Nucleus accumbens (tissue), 56 donors: ENCODE results near the gene TEDDM1.
"Not testable (repeated sequence)": the region's sequence is repeated elsewhere in the genome, so short reads cannot be mapped to it uniquely, and the experiment has no call there.

Experiments
- DNase-seq, 56 donors: peaks; one replicate each; lab custom pipeline; 2025; lab: John Stamatoyannopoulos, UW

Gene TEDDM1, protein sequence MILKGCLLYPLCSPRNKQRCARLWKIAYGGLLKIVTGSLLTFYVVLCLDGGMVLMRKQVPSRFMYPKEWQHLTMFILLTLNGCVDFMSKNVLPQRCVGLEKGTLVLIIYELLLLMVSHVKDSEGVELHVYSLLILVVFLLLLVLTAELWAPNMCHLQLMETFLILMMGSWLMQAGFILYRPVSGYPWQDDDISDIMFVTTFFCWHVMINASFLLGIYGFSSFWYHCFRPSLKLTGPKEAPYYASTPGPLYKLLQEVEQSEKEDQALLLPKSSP

DNA sequence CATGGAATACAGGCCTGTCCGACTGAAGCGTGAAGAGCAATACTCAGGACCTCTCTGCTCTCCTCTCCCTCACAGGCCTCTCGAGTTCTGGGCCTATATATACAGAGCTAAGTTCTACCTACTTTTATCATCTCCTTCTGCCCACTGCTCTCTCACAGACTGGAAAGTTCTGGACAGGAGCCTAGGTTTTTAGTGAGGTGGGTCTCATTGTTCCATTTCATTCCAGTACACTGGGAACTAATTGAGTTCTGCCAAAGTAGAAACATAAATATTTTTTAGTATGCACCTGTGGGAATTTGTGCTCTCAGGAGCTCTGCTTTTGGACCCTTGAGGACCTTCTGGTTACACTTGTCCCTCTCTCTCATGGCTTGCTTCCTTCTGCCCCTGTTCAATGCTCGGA, at the start of gene TEDDM1:
TSS of gene TEDDM1 (minus strand) at position 101 of the 400 bp plus-strand sequence. CDS start 182 bp downstream, outside the sequence.
- DNase-seq, result no peak

DNA sequence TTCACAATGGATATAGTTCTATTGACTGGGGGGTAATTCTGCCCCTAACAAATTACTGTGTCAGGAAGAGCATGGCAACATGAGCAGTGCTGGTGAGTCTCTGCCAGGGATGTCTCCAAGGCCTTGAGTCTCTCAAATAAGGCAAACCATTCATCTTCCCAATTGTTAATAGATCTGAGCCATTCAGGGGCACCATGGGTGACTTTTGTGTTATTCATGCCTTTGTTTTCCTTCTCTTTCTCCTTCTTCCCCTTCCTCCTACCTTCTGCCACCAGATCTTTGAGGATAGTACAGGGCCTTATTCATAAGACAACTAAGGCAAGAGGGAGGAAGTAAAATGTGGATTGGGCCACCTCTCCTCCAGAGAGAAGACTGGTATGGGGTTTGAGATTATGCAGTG, 49.6 kb upstream of the TEDDM1 start, which contains the start of gene RGSL1:
TSS of gene RGSL1 (plus strand) at position 60 of the 400 bp plus-strand sequence. CDS start at position 80, 20 bp downstream.
- no peak for DNase-seq

DNA sequence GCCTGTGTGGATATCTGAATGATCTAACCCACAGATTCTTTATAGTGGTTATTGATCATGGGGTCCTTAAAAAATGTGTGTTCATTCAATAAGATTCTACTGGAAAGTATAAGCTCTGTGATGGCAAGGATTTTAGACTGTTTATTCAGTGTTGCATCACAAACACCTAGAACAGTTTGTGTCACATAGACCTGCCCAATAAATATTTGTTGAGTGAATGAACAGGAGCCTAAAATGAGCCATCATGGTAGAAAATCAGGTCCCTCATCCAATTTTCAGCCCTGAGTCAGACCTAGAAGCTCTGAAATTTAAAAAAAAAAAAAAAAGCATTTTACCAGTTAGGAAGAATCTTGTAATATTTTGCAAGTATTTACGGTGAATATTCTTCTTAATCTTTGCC, 47.2 kb upstream of the TEDDM1 start:
- no peak for DNase-seq

DNA sequence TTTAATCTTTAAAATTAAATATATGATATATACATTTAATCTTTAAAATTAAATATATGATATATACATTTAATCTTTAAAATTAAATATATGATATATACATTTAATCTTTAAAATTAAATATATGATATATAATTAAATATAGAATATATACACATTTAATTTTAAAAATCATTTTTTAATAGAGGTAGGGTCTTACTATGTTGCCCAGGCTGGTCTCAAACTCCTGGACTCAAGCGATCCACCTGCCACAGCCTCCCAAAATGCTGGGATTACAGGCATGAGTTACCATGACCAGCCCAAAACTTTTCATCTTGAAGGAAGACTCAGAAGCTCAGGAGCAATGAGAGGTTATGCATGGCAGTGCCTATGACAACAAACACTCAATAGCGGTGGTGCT, 46.7 kb upstream of the TEDDM1 start:
- not testable (repeated sequence) for DNase-seq

DNA sequence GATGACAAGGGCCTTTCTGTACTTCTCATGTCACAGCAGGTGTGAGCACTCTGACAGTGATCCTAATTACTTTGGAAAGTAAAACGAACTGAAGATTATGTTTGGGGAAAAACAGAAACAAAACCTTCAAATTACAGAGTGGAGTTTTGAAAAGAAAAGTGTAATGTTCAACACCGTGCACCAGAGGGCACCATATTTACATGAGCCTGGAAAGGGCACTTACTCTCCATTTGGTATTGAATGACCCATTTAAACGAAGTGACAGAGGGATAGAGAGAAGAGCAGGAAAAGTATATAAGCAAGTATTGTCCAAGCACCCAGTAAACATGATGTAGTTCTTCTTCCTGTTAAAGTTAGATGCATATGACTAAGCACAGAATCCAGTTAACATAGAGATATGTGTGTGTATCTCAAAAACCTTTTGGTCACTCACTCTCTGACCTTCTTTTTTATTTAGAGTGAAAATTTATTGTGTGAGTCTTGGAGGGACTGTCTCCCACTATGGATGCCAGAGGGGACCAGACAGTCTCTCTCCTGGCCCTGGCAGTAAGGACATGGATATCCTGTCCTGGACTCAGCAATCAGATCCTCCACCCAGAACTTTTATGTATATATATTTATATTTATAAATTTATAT, 45.7 kb upstream of the TEDDM1 start:
- peak in 1 of 56 donors; percentile 0 for DNase-seq

DNA sequence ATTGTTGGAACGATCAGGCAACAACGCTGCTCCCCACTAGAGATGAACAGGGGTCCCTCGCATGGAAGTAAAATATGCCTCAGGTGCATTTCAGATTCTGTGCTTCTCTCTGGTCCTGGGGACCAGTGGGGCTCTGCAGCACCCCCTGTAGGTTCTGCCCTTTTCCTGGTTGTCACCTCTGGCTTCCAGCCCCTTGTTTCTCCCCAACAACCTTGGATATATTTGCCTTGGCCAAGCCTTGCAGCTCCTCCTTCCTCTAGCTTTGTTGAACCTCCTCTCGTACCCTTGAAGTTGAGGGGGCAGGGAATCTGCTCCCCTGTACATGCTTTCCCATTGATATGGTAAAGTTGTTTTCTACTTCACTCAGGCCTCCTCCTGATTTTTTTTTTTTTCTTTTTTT, 44.0 kb upstream of the TEDDM1 start:
- DNase-seq, result no peak

DNA sequence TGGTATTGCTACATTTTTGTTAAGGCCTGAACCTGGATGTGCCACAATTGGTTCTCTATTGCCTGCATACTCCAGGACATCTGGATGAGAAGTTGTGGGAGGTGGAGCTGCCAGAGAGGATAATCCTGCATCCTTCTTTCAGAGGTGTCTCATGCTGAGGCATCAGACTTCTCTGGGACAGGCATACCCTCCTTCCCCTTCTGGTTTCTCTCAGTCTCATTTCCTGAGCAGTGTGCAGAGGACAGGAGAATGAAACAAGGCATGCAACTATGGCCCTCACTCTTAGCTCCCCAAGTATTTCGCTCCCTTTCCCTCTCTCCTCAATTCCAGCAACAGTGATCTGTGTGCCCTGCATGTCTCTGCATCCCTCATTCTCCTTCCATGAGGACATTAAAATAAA, 41.9 kb upstream of the TEDDM1 start:
- DNase-seq, result no peak

DNA sequence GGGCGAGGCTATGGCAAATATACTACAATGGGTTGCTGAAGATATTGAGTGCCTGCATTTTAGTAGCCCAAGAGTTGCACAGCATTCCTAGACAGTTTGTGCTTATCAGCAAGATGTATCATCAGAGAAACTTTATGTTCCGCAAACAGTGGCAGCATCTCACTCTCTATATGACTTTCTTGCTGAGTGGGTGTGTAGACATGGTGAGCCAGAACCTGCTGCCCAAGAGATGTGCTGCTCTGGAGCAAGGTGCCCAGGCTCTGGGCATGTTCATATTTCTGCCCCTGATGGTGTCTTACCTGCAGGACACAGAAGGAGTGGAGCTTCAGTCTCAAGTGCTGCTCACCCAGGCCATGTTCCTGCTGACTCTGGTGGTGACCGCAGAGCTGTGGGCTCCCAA, 41.3 kb upstream of the TEDDM1 start:
- DNase-seq, result no peak

DNA sequence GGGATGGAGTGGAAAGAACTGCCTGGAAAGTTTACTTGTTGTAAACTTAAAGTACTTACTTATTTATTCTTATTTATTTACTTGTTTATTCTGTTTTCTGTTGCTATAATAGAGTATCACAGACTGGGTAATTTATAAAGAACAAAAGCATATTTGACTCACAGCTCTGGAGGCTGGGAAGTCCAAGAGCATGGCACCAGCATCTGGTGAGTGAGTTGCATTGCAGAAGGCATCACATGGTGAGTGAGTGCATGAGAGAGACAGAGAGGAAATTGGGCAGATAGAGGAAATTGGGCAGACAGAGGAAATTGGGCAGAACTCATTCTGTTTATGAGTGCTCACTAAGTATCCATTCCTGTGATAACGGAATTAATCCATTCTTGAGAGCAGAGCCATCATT, 37.9 kb upstream of the TEDDM1 start:
- DNase-seq, result no peak

DNA sequence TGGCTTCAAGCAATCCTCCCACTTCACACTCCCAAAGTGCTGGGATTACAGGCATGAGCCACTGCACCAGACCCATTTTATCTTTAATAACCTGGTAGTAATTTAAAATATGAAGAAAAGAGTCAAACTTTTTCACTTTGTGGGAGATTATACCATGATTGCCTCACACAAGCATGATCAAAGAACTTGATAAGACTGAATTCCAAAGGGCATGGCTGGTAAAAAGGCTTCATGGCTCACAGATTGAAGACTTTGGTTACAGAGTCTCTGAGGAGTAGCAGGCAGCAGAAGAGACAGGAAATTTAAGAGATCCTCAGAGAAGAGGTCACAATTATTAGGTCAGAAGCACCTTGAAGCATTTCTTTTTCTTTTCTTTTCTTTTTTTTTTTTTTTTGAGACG, 33.1 kb upstream of the TEDDM1 start:
- no peak for DNase-seq

DNA sequence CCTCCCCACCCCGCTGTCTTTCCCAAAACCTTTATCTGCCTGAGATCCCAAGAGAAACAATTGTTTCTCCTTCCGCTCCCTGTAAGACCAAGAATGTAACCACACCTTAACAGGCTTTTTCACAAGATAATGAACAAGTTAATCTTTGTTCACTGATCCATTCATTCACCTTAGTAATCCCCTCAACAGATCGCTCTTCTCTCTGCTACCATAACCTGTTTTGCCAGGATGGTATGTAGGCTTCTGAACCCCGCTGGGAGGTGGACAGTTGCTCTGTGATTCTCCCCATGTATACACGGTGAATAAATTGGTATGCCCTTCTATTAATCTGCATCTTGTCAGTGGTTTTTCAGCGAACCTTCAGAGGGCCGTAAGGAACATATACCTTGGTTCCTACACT, 30.8 kb upstream of the TEDDM1 start:
- no peak for DNase-seq

DNA sequence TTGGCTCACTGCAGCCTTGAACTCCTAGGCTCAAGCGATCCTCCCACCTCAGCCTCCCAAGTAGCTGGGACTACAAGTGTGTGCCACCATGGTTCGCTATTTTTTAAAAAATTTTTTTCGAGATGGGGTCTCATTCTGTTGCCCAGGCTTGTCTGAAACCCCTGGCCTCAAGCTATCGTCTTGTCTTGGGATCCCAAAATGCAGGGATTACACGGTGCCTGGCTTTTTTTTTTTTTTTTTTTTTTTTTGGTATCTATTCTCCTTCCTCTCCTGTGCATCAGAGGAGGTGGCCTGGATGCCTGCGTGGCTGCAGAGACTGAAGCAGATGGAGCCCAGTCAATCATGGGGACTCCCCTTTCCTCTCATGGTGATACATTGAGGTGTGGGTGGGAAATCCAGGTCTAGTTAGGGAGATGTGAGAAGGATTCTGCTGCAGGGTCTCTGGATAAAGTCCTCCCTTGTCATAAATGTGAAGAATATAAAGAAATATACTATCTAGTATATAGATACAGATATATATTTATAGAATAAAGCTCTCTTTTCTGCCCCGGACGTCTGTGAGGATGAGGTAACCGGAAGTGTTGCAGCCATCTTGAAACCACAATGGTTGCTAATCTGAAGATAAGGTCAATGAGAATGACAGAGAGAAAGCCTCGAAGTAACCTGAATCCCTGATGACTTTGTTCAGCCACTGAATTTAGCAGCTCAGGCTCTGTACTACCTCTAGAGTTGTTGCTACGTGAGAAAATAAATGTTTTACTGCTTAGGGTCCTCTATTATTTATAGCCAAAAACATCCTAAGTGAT, 30.0 kb upstream of the TEDDM1 start:
- no peak for DNase-seq

DNA sequence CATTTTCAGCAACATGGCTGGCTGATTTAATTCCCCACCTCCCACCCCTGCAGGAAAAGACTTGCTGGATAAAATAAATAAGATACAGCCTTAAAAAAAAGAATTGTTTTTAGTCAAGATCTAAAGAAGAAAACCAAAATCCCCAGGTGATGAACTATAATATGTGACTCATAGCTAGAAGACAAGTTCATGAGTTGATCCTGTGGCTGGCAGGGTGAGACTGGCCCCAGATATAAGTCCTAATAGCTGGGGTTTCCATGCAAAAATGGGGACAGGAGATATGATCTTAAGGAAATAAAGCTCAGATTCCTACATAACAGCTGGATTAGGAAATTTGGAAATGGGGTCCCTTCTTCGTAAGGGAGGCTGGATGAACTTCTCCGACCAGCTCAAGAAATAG, 27.6 kb upstream of the TEDDM1 start:
- no peak for DNase-seq

DNA sequence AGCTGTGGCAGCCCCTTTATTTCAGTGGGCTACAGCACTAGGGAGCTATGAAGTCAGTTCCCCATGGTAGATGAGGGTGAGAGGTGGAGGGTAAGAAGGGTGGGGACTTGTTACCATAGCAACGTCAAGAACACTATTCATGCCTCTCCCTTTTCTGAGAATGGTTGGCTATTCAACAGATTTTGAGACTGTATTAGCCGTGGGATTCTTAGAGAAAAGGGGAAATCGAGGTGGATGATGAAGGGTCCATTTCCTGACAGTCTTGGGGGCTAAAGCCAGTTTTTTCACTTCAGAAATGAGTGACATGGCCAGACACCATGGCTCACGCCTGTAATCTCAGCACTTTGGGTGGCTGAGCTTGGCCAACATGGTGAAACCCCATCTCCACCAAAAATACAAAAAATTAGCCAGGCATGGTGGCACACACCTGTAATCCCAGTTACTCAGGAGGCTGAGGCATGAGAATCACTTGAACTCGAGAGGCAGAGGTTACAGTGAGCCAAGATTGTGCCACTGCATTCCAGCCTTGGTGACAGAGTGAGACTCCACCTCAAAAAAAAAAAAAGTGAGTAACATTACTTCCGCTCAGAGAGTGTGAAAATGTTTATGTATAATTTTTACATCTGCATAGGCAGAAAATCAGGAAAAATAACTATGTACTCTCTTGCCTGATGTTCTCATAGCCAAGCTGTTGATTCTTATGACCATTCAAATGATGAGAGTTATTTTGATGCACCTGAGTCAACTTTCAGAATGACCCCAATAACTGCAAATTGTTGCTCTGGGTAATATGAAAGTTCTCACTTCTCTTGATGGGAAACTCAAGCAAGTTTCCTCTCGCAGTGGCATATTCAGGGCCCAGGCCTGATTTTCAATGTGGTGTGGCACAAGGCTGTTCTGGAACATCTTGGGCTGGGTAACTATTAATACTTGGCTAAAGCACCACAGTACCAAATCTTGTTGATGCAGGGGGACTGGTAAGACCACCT, 26.3 kb upstream of the TEDDM1 start:
- no peak for DNase-seq

DNA sequence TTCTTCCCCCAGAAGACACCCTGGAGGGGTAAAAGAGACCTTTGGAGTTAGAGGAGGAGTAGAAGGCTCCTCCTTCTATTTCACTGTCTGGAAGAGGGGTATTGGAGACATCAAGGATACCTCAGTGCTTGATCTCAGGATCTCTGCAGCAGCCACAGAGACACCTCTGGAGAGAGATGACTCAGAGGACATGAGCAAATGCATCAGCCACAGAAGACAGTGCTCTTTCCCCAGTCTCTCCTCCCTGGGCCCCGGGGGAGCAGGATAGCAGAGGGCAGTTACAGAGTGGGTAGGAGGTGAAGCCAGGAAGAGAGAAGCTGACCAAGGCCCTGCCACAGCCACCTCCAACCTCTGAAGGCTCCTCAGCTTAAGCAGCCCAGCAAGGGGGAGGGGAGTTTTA, 15.3 kb upstream of the TEDDM1 start:
- DNase-seq, result no peak

DNA sequence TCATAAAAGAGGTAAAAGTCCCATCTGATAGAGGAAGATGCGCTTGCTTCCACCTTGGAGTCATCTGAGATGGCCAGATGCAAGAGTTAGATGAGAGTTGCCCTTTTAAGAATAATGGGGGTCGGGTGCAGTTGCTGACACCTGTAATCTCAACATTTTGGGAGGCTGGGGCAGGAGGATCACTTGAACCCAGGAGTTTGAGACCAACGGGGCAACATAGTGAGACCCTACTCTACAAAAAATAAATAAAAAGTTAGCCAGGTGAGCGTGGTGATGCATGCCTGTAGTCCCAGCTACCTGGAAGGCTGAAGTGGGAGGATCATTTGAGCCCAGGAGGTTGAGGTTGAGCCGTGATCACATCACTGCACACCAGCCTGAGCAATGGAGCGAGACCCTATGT, 13.5 kb upstream of the TEDDM1 start:
- no peak for DNase-seq

DNA sequence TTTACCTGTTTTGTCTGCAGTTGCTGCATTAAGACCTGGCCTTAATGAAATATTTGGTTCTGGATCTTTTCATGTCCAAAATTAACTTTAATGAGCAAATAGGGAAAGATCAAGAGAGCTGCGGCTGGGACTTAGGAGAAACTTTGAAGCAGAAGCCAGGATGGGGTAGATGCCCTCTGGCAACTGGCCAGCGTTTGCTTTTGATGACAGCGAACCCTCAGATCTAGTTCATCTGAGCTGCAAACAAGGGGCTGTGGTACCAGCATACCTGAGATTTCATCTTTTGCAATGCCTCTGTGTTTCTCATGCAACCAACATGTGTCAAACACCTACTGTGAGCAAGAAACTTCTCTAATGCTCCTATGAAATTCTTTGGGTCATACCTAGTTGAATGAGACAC, 13.0 kb upstream of the TEDDM1 start:
- no peak for DNase-seq

DNA sequence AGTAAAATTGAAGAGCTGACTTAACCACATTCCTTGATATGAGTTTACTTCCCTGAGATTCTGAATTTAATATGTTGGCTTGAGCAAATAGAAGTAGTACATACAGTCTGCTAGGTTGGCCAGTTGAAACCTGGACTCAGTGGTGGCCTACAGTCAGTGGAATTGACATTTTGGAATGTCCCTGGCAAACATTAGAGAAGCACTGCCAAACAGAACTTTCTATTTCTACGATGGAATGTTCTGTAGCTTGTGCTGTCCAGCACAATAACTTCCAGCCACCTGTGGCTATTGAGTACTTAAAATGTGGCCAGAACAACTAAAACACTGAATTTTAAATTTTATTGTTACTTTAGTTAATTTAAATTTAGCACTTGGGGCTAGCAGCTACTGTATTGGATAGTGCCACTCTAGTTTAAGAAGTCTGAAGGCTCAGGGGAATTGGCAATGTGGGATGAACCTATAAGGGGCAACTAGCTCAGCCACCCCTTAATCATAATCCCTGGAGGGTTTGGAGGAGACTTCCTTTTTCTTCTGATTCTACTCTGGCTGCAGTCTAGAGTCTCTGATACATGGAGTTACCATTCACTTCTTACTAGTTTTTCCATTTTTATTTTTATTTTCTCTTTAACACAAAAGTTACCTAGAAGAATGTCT, 10.3 kb upstream of the TEDDM1 start:
- no peak for DNase-seq

DNA sequence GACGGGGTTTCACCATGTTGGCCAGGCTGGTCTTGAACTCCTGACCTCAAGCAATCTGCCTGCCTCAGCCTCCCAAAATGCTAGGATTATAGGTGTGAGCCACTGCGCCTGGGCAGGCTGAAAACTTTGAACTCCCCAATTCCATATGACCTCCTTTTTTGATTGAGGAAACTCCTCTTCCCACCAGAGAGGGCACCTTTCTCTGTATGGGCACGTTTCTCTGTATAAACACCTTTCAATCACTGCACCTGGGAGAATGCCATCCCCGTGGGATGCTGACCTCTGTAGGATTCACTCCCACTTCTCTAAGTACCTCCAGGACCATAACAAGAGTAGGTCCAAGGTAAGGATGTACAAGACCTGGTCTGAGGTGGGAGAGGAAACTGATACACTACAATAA, 9.7 kb upstream of the TEDDM1 start:
- no peak for DNase-seq
